ENCODE data around the gene BDNF. TPM values are rescaled to one million over a fixed set of nuclear protein-coding genes. Genes with fewer than 3 reads are reported as not detected.

The BDNF gene
- total and polyA plus RNA-seq, 2 of the 8 experiments (the other 6 are each of a cell fraction or from before 2014, with no cell fraction given): 2.4 to 5.4 TPM

- WGBS, 2 experiments (ENCODE audit: extremely low coverage in 1 of 2, insufficient coverage in 1 of 2, insufficient read length in 1 of 2, insufficient replicate concordance in 2 of 2, low coverage in 1 of 2, low lambda C conversion rate in 2 of 2, missing lambda C conversion rate in 1 of 2): 90% methylated on average over 2 of the region's 2 CpGs; no CpG with 5 or more reads in 1 of the 2 experiments
- H3K27me3 ChIP-seq (replicated peaks in 1 of 4; ENCODE audit: control insufficient read depth in 3 of 4, extremely low read depth in 1 of 4, insufficient read depth in 3 of 4, low read length in 3 of 4): no peaks in the 10 kb centered on the region
- H2BK20ac ChIP-seq (ENCODE audit: low read length): no peak overlapping the region
- no peak overlapping the region for H2AK5ac ChIP-seq (ENCODE audit: low read depth, low read length)
- no peak overlapping the region for H4K8ac ChIP-seq (ENCODE audit: extremely low read depth, insufficient read depth, low read length)
- H3K79me2 ChIP-seq (ENCODE audit: control insufficient read depth in 1 of 2, insufficient read depth in 2 of 2, low read length in 2 of 2): peaks cover 0 to 11% of the 10 kb centered on the region in 2 experiments; a peak in 3 of 4 replicates
- no peak for FAIRE-seq
- H3K9me3 ChIP-seq (ENCODE audit: insufficient read depth in 2 of 2, low read depth in 1 of 2, low read length in 1 of 2): no peaks in the 10 kb centered on the region
- no peak overlapping the region for H3K27ac ChIP-seq (ENCODE audit: low read depth, low read length)
- H4K5ac ChIP-seq (ENCODE audit: insufficient read length, low read depth, low read length): no peak overlapping the region
- H2AFZ ChIP-seq (ENCODE audit: low read length): no peak overlapping the region
- peaks cover 11 to 22% of the 10 kb centered on the region in 2 experiments for H4K20me1 ChIP-seq (replicated peaks in 1 of 2; ENCODE audit: control insufficient read depth in 1 of 2, insufficient read depth in 2 of 2, low read length in 2 of 2)
- H3K9ac ChIP-seq (replicated peaks in 1 of 4; ENCODE audit: extremely low read depth in 1 of 4, low read depth in 3 of 4, low read length in 3 of 4): no peak overlapping the region
- H3K23ac ChIP-seq (ENCODE audit: insufficient read length): no peak overlapping the region
- H2BK12ac ChIP-seq (ENCODE audit: low read depth, low read length): no peak overlapping the region; the same call in 1 of the 2 replicates
- H3K4me2 ChIP-seq (ENCODE audit: insufficient read depth in 1 of 2, low read depth in 2 of 2, low read length in 2 of 2): no peak overlapping the region
- no peak overlapping the region for H3K4ac ChIP-seq (replicated peaks; ENCODE audit: insufficient read length, low read depth, low read length)
- DNase-seq (ENCODE audit: low read depth in 1 of 2, low spot score in 2 of 2): no peak
- no peak overlapping the region for H3K56ac ChIP-seq (replicated peaks; ENCODE audit: insufficient read length, low read depth, low read length)
- POLR2A ChIA-PET (ENCODE audit: partially characterized antibody): interaction anchor here (0.6 to 14.1 kb wide), 15 partner anchors 4 to 108 kb away, joined by 3 to 208 read pairs (median 4); no protein-coding TSS in a partner anchor
- H2BK15ac ChIP-seq (ENCODE audit: low read length): no peak overlapping the region
- no peaks in the 10 kb centered on the region; the same call in 1 of the 2 replicates for H3K23me2 ChIP-seq (ENCODE audit: low read depth, low read length)
- no peak overlapping the region for H2BK120ac ChIP-seq (replicated peaks; ENCODE audit: low read depth, low read length)
- peaks cover 0 to 6% (median 0%) of the 10 kb centered on the region in 4 experiments; a peak in 2 of 7 replicates for H3K4me1 ChIP-seq (replicated peaks in 1 of 4; ENCODE audit: control insufficient read depth in 3 of 4, insufficient read depth in 4 of 4, low read length in 3 of 4)
- no peak overlapping the region for H2BK5ac ChIP-seq (ENCODE audit: low read depth, low read length)
- H3K79me1 ChIP-seq (ENCODE audit: low read depth, low read length): peaks cover 3% of the 10 kb centered on the region; the same call in 1 of the 2 replicates
- CTCF ChIA-PET (ENCODE audit: partially characterized antibody): interaction anchor here (0.8 to 1.7 kb wide), 3 partner anchors 9 to 91 kb away, joined by 3 to 5 read pairs (median 4); no protein-coding TSS in a partner anchor
- no peak overlapping the region for H3K14ac ChIP-seq (ENCODE audit: insufficient read length)
- no peak overlapping the region for H4K91ac ChIP-seq (replicated peaks; ENCODE audit: insufficient read length, low read length)
- peaks cover 28 to 81% (median 74%) of the 10 kb centered on the region in 4 experiments for H3K36me3 ChIP-seq (ENCODE audit: control insufficient read depth in 2 of 4, insufficient read depth in 4 of 4, low read length in 3 of 4)
- no peak overlapping the region for H3K4me3 ChIP-seq (ENCODE audit: extremely low read depth in 1 of 4, insufficient read depth in 2 of 4, low read depth in 3 of 4, low read length in 4 of 4)
- H3K18ac ChIP-seq (ENCODE audit: extremely low read depth, low read length): no peak overlapping the region
- no peak for TF ChIP-seq CREB1 (IDR thresholded peaks at IDR 0.05)
- no peak for TF ChIP-seq ZNF274 (IDR thresholded peaks at IDR 0.05; ENCODE audit: borderline replicate concordance, extremely low read depth, low read length)
- no peak for TF ChIP-seq CBX8 (IDR thresholded peaks at IDR 0.05; ENCODE audit: borderline replicate concordance, low read depth, low read length)
- no peak for TF ChIP-seq NRF1 (IDR thresholded peaks at IDR 0.05; ENCODE audit: low read depth, low read length)
- TF ChIP-seq SIN3A (conservative IDR thresholded peaks at IDR 0.05 in 1 of 2, IDR thresholded peaks at IDR 0.05 in 1 of 2; ENCODE audit: low read depth in 1 of 2, low read length in 2 of 2): no peak
- TF ChIP-seq BACH1 (IDR thresholded peaks at IDR 0.05; ENCODE audit: low read length): no peak
- no peak for TF ChIP-seq PHF8 (conservative IDR thresholded peaks at IDR 0.05; ENCODE audit: low read depth, low read length)
- TF ChIP-seq MAX (IDR thresholded peaks at IDR 0.05): no peak
- TF ChIP-seq CEBPB (IDR thresholded peaks at IDR 0.05; ENCODE audit: low read depth, low read length): no peak
- TF ChIP-seq GTF2F1 (IDR thresholded peaks at IDR 0.05; ENCODE audit: borderline replicate concordance, low read depth, low read length): no peak
- TF ChIP-seq RFX5 (IDR thresholded peaks at IDR 0.05; ENCODE audit: borderline replicate concordance, low read depth, low read length): no peak
- no peak for TF ChIP-seq EP300 (IDR thresholded peaks at IDR 0.05; ENCODE audit: borderline replicate concordance in 1 of 2, low read depth in 2 of 2, low read length in 2 of 2)
Observed at GRCh38 chr11:27618281-27618915, 81.9 kb downstream of the BDNF start.
